Cerebellar nuclear complex (tissue), 1 donor: ENCODE data around the gene MUC20.

Source experiments
- DNase-seq, 2 experiments: peaks; one replicate each; lab custom pipeline; 2025; lab: John Stamatoyannopoulos, UW

Gene MUC20

GRCh38 chr3:195755791-195756676 is 35.3 kb downstream of the MUC20 start:
- no peak for DNase-seq

- DNase-seq = no peak
These were observed 36.6 kb downstream of the MUC20 start for GRCh38 chr3:195757438-195757770.

GRCh38 chr3:195757827-195758226 is 37.0 kb downstream of the MUC20 start:
- no peak for DNase-seq

- no peak for DNase-seq
These were observed 38.1 kb downstream of the MUC20 start for GRCh38 chr3:195758721-195759353.

- no peak for DNase-seq
These were observed 39.8 kb downstream of the MUC20 start for GRCh38 chr3:195760345-195761122.

- DNase-seq = no peak
These were observed 40.4 kb downstream of the MUC20 start for GRCh38 chr3:195761123-195761566.

- no peak for DNase-seq
These were observed 40.9 kb downstream of the MUC20 start for GRCh38 chr3:195761567-195762248.

- no peak for DNase-seq
These were observed 41.4 kb downstream of the MUC20 start for GRCh38 chr3:195762249-195762585.

GRCh38 chr3:195762611-195763010 is 41.8 kb downstream of the MUC20 start:
- no peak for DNase-seq

GRCh38 chr3:195763076-195763830 is 42.5 kb downstream of the MUC20 start:
- no peak for DNase-seq

GRCh38 chr3:195763843-195764825 is 43.4 kb downstream of the MUC20 start:
- DNase-seq = no peak

GRCh38 chr3:195764961-195765706 is 44.4 kb downstream of the MUC20 start:
- DNase-seq = no peak

- no peak for DNase-seq
These were observed 45.9 kb downstream of the MUC20 start for GRCh38 chr3:195766671-195767070.

- DNase-seq = no peak
These were observed 47.0 kb downstream of the MUC20 start for GRCh38 chr3:195767792-195768191.

- DNase-seq = no peak
These were observed 47.6 kb downstream of the MUC20 start for GRCh38 chr3:195768414-195768813.

- DNase-seq = no peak
These were observed 48.1 kb downstream of the MUC20 start for GRCh38 chr3:195768831-195769303.

- DNase-seq = no peak
These were observed 48.8 kb downstream of the MUC20 start for GRCh38 chr3:195769551-195769950.

GRCh38 chr3:195770081-195770840 is 49.5 kb downstream of the MUC20 start:
- no peak for DNase-seq
